Endothelial cell of umbilical vein (primary cell): Measurements from ENCODE around the gene PPP1R13B.

Experiments used
- CTCF ChIP-seq, 2 donors: IDR thresholded peaks; 1 replicate in 1 of 2; 2 replicates in 1 of 2; pipeline ENCODE4 v1.5.1; 2011; ENCODE audit warnings: low read length in 2 of 2, mild to moderate bottlenecking in 2 of 2, moderate library complexity in 2 of 2, control low read depth in 1 of 2, inconsistent platforms in 1 of 2, low read depth in 1 of 2; ENCODE audit not compliant: insufficient read depth in 1 of 2; ENCODE audit errors: extremely low read depth in 1 of 2
- POLR2A ChIP-seq: IDR thresholded peaks from 2 replicates; pipeline ENCODE4 v1.6.1; 2012; ENCODE audit warnings: low read depth, mild to moderate bottlenecking, control low read depth, low read length
- POLR2AphosphoS5 ChIP-seq: IDR thresholded peaks from 2 replicates; pipeline ENCODE4 v1.6.1; 2012; ENCODE audit warnings: low read depth, mild to moderate bottlenecking, control low read depth, low read length, moderate library complexity; ENCODE audit not compliant: insufficient read depth
- TF ChIP-seq, protein P1 (sequence below): IDR thresholded peaks from 2 replicates; pipeline ENCODE4 v1.6.1; 2011; ENCODE audit not compliant: insufficient read depth, insufficient read length

DNA sequence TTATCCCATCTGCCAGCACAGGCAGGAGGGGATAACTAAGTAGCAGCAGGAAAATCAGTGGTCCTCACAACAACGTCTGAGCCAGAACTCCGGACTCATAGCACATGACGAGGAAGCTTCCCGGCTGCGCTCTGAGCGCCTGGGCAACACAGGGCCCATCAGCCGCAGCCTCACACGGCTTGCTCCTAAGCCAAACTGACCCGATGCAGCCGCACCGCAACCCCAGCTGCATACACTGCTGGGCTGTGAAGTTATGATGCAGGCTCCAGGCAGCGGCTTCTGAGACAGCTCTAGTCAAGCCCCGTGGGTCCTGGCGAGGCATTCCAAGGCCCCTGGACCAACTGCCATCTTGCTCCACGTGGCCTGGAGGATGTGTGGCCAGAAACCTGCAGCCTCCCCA lies 103.7 kb downstream of the PPP1R13B start:
- TF ChIP-seq CTCF (IDR thresholded peaks at IDR 0.05; ENCODE audit: extremely low read depth in 1 of 2, insufficient read depth in 1 of 2, low read depth in 1 of 2, low read length in 2 of 2) = no peak
- no peak for TF ChIP-seq POLR2A
- TF ChIP-seq, protein P1, sequence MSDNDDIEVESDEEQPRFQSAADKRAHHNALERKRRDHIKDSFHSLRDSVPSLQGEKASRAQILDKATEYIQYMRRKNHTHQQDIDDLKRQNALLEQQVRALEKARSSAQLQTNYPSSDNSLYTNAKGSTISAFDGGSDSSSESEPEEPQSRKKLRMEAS = no peak
- no peak for TF ChIP-seq POLR2AphosphoS5
